Measurements from ENCODE around the gene NCAPG2.

Gene NCAPG2

DNA sequence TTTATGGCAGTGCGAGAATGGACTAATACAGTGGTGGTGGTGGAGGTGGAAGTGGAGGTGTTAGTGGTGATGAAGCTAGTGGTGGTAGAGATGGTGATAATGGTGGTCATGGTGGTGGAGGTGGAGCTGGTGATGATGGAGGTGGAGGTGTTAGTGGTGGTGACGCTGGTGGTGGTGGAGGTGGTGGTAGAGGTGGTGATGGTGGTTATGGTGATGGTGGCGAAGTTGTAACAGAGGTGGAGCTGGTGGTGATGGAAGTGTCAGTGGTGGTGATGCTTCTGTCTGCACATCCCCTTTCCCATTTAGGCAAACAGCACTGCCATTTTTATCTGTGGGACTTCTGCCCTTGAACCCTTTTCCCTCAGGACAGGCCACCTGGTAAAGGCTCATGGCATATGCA lies 109.5 kb downstream of the NCAPG2 start:
- Histone ChIP-seq H3K4me1 (ENCODE audit: insufficient read depth, low read length) (no peaks in the 10 kb centered on the region), H3K27ac (ENCODE audit: low read length) (no peak overlapping the region), H3K4me3 (ENCODE audit: low read depth in 1 of 2, low read length in 2 of 2) (no peak overlapping the region), H3K9ac (ENCODE audit: low read depth, low read length) (no peak overlapping the region), H3K4me2 (ENCODE audit: insufficient read depth, low read length) (no peak overlapping the region), H2AFZ (ENCODE audit: low read depth, low read length) (no peak overlapping the region), H3K79me2 (ENCODE audit: insufficient read depth, low read length) (no peaks in the 10 kb centered on the region), H3K27me3 (ENCODE audit: insufficient read depth, low read length, poor library complexity) (no peaks in the 10 kb centered on the region), H3K9me3 (ENCODE audit: insufficient read depth, low read length, severe bottlenecking) (peaks cover 13% of the 10 kb centered on the region), H3K36me3 (ENCODE audit: insufficient read depth, low read length) (no peaks in the 10 kb centered on the region), H4K20me1 (ENCODE audit: insufficient read depth, low read length) (no peaks in the 10 kb centered on the region)
- ATAC-seq (ENCODE audit: insufficient read depth, low read depth) (0 out of 3 replicates have a peak, but pooled peaks have one; percentile 47), DNase-seq (no peak)
- TF ChIP-seq, protein P1, sequence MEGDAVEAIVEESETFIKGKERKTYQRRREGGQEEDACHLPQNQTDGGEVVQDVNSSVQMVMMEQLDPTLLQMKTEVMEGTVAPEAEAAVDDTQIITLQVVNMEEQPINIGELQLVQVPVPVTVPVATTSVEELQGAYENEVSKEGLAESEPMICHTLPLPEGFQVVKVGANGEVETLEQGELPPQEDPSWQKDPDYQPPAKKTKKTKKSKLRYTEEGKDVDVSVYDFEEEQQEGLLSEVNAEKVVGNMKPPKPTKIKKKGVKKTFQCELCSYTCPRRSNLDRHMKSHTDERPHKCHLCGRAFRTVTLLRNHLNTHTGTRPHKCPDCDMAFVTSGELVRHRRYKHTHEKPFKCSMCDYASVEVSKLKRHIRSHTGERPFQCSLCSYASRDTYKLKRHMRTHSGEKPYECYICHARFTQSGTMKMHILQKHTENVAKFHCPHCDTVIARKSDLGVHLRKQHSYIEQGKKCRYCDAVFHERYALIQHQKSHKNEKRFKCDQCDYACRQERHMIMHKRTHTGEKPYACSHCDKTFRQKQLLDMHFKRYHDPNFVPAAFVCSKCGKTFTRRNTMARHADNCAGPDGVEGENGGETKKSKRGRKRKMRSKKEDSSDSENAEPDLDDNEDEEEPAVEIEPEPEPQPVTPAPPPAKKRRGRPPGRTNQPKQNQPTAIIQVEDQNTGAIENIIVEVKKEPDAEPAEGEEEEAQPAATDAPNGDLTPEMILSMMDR (IDR thresholded peaks at IDR 0.05; ENCODE audit: borderline replicate concordance, extremely low read depth, low read length, poor library complexity, severe bottlenecking) = no peak
- TF ChIP-seq EZH2 (IDR thresholded peaks at IDR 0.05; ENCODE audit: borderline replicate concordance, low read depth, low read length, severe bottlenecking) = no peak

DNA sequence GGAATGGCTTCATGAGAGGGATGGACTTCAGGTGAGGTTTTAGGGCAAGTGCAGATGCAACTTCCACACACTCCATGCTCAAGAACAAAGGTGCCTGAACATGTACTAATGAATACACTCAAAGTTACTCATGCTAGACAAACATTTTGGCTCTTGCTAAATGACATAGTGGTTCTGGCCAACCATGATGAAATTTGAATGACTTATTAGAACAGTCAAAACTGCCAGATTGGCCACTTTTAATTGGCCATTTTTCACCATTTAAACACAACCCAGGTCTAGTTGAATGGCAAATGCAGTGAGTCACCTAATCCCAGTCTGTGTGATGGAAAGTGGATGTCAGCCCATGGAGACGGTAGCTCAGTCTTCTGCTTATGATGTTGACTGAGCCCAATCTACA lies 112.1 kb downstream of the NCAPG2 start:
- no peaks in the 10 kb centered on the region for H4K20me1 ChIP-seq (ENCODE audit: insufficient read depth, low read length)
- no peak for TF ChIP-seq EZH2 (IDR thresholded peaks at IDR 0.05; ENCODE audit: borderline replicate concordance, low read depth, low read length, severe bottlenecking)
- TF ChIP-seq, protein P1 (IDR thresholded peaks at IDR 0.05; ENCODE audit: borderline replicate concordance, extremely low read depth, low read length, poor library complexity, severe bottlenecking) = no peak
- no peak for ATAC-seq (ENCODE audit: insufficient read depth, low read depth)
- no peak overlapping the region for H3K4me3 ChIP-seq (ENCODE audit: low read depth in 1 of 2, low read length in 2 of 2)
- H3K9me3 ChIP-seq (ENCODE audit: insufficient read depth, low read length, severe bottlenecking) = peaks cover 13% of the 10 kb centered on the region
- DNase-seq = no peak
- H3K27me3 ChIP-seq (ENCODE audit: insufficient read depth, low read length, poor library complexity) = no peaks in the 10 kb centered on the region
- H3K4me2 ChIP-seq (ENCODE audit: insufficient read depth, low read length) = no peak overlapping the region
- no peak overlapping the region for H3K9ac ChIP-seq (ENCODE audit: low read depth, low read length)
- H3K4me1 ChIP-seq (ENCODE audit: insufficient read depth, low read length) = no peaks in the 10 kb centered on the region
- no peaks in the 10 kb centered on the region for H3K36me3 ChIP-seq (ENCODE audit: insufficient read depth, low read length)
- no peak overlapping the region for H2AFZ ChIP-seq (ENCODE audit: low read depth, low read length)
- no peaks in the 10 kb centered on the region for H3K79me2 ChIP-seq (ENCODE audit: insufficient read depth, low read length)
- no peak overlapping the region for H3K27ac ChIP-seq (ENCODE audit: low read length)

DNA sequence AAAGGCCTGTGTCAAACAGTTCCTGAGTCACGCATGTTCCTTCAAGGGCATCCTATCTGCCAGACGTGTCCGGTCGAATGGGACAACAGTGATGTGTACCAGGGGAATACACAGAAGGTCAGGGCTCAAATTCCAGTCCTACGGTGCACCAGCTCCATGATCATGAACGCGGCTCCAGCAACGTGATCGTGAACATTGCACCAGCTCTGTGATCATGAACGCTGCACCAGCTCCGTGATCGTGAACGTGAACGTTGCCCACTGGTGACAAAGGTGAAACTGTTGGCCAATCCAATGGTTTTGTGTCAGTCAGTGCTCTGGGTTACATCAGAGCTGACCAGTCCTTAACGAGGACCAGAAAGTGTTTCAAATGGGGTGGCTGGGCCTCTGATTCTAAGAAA lies 112.7 kb downstream of the NCAPG2 start:
- Histone ChIP-seq H3K4me1 (ENCODE audit: insufficient read depth, low read length) (no peaks in the 10 kb centered on the region), H3K4me2 (ENCODE audit: insufficient read depth, low read length) (no peak overlapping the region), H3K79me2 (ENCODE audit: insufficient read depth, low read length) (no peaks in the 10 kb centered on the region), H3K9me3 (ENCODE audit: insufficient read depth, low read length, severe bottlenecking) (peaks cover 13% of the 10 kb centered on the region), H3K4me3 (ENCODE audit: low read depth in 1 of 2, low read length in 2 of 2) (no peak overlapping the region), H3K36me3 (ENCODE audit: insufficient read depth, low read length) (no peaks in the 10 kb centered on the region), H4K20me1 (ENCODE audit: insufficient read depth, low read length) (no peaks in the 10 kb centered on the region), H3K27me3 (ENCODE audit: insufficient read depth, low read length, poor library complexity) (no peaks in the 10 kb centered on the region), H3K27ac (ENCODE audit: low read length) (no peak overlapping the region), H2AFZ (ENCODE audit: low read depth, low read length) (no peak overlapping the region), H3K9ac (ENCODE audit: low read depth, low read length) (no peak overlapping the region)
- no peak for ATAC-seq (ENCODE audit: insufficient read depth, low read depth)
- no peak for DNase-seq
- TF ChIP-seq, protein P1 (IDR thresholded peaks at IDR 0.05; ENCODE audit: borderline replicate concordance, extremely low read depth, low read length, poor library complexity, severe bottlenecking) = no peak
- no peak for TF ChIP-seq EZH2 (IDR thresholded peaks at IDR 0.05; ENCODE audit: borderline replicate concordance, low read depth, low read length, severe bottlenecking)

DNA sequence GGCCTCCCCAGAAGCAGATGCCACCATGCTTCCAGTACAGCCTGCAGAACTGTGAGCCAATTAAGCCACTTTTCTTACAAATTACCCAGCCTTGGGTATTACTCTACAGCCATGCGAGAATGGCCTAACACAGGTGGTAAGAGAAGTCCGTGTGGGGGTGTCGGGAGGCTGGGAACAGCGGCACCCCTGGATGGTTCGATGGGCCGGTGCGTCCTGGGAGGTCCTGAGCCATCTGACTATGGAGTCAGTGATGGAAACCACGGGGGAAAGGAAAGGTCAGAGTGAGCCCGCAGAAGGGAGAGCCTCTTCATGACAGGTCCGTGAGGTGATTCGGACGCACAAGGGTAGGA lies 114.4 kb downstream of the NCAPG2 start:
- H2AFZ ChIP-seq (ENCODE audit: low read depth, low read length) = no peak overlapping the region
- peaks cover 8% of the 10 kb centered on the region for H3K9me3 ChIP-seq (ENCODE audit: insufficient read depth, low read length, severe bottlenecking)
- H3K4me2 ChIP-seq (ENCODE audit: insufficient read depth, low read length) = no peak overlapping the region
- no peak overlapping the region for H3K27ac ChIP-seq (ENCODE audit: low read length)
- H3K79me2 ChIP-seq (ENCODE audit: insufficient read depth, low read length) = no peaks in the 10 kb centered on the region
- no peak overlapping the region for H3K9ac ChIP-seq (ENCODE audit: low read depth, low read length)
- DNase-seq = no peak
- no peaks in the 10 kb centered on the region for H3K27me3 ChIP-seq (ENCODE audit: insufficient read depth, low read length, poor library complexity)
- no peaks in the 10 kb centered on the region for H4K20me1 ChIP-seq (ENCODE audit: insufficient read depth, low read length)
- ATAC-seq (ENCODE audit: insufficient read depth, low read depth) = no peak
- H3K4me1 ChIP-seq (ENCODE audit: insufficient read depth, low read length) = no peaks in the 10 kb centered on the region
- TF ChIP-seq, protein P1 (IDR thresholded peaks at IDR 0.05; ENCODE audit: borderline replicate concordance, extremely low read depth, low read length, poor library complexity, severe bottlenecking) = no peak
- TF ChIP-seq EZH2 (IDR thresholded peaks at IDR 0.05; ENCODE audit: borderline replicate concordance, low read depth, low read length, severe bottlenecking) = no peak
- no peaks in the 10 kb centered on the region for H3K36me3 ChIP-seq (ENCODE audit: insufficient read depth, low read length)
- no peak overlapping the region for H3K4me3 ChIP-seq (ENCODE audit: low read depth in 1 of 2, low read length in 2 of 2)
